ENCODE data around the gene SLC25A25.

- TF ChIP-seq, protein P1, sequence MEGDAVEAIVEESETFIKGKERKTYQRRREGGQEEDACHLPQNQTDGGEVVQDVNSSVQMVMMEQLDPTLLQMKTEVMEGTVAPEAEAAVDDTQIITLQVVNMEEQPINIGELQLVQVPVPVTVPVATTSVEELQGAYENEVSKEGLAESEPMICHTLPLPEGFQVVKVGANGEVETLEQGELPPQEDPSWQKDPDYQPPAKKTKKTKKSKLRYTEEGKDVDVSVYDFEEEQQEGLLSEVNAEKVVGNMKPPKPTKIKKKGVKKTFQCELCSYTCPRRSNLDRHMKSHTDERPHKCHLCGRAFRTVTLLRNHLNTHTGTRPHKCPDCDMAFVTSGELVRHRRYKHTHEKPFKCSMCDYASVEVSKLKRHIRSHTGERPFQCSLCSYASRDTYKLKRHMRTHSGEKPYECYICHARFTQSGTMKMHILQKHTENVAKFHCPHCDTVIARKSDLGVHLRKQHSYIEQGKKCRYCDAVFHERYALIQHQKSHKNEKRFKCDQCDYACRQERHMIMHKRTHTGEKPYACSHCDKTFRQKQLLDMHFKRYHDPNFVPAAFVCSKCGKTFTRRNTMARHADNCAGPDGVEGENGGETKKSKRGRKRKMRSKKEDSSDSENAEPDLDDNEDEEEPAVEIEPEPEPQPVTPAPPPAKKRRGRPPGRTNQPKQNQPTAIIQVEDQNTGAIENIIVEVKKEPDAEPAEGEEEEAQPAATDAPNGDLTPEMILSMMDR (conservative IDR thresholded peaks at IDR 0.05; ENCODE audit: low read length), result no peak
- no peak for TF ChIP-seq EZH2phosphoT487 (IDR thresholded peaks at IDR 0.05; ENCODE audit: borderline replicate concordance)
Observed at GRCh38 chr9:128142061-128142460, 74.0 kb downstream of the SLC25A25 start.

All from Loucy (cell line).